HG03558 (cell line): ENCODE data around the gene BAIAP2L1.
"Not testable (repeated sequence)": the region's sequence is repeated elsewhere in the genome, so short reads cannot be mapped to it uniquely, and the experiment has no call there.

ENCODE experiments used
- ATAC-seq: cut with Tn5 transposase; IDR thresholded peaks from one replicate; pipeline ENCODE4 v1.9.1; 2021; ENCODE audit warnings: moderate number of reproducible peaks; ENCODE audit not compliant: unreplicated experiment; ENCODE audit errors: extremely low read depth

The BAIAP2L1 gene, protein sequence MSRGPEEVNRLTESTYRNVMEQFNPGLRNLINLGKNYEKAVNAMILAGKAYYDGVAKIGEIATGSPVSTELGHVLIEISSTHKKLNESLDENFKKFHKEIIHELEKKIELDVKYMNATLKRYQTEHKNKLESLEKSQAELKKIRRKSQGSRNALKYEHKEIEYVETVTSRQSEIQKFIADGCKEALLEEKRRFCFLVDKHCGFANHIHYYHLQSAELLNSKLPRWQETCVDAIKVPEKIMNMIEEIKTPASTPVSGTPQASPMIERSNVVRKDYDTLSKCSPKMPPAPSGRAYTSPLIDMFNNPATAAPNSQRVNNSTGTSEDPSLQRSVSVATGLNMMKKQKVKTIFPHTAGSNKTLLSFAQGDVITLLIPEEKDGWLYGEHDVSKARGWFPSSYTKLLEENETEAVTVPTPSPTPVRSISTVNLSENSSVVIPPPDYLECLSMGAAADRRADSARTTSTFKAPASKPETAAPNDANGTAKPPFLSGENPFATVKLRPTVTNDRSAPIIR

DNA sequence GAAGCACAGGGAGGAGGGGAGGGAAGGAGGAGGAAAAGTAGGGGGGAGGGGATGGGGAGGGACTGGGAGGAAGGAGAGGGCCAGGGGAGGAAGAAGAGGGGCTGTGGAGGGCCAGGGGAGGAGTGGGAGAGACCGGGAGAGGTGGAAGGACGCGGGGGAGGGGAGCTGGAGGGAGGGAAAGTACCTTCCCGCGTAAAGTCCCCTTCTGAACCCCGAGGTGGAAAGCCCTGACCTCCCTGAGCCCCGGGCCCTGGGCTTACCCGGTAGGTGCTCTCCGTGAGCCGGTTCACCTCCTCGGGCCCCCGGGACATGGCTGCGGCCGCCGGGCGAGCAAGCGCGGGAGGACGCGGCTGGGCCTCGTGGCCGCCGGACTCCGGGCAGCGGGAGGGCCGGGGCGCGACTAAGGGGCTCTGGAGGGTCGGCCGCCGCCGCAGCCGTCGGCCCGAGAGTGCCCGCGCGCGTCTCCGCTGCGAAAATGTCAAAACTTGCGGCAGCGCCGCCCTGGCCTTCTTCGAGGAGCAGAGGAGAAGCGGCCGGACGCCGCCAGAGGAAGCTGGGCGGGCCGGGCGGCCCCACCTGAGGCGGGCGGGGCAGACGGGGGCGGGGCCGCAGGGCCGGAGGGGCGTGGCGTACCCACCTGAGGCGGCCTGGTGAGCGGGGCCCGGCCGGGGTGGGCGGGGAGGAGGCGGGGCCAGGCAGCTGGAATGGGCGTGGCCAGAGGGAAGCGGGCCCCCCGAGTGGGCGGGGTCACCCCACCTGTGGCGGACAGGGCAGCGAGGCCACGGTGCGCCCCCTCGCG lies at the start of gene BAIAP2L1:
Gene BAIAP2L1, minus strand, starts transcription at position 549 of the 799 bp plus-strand sequence. Its CDS starts 238 bp downstream, at position 311.
- ATAC-seq: peak; percentile 48

DNA sequence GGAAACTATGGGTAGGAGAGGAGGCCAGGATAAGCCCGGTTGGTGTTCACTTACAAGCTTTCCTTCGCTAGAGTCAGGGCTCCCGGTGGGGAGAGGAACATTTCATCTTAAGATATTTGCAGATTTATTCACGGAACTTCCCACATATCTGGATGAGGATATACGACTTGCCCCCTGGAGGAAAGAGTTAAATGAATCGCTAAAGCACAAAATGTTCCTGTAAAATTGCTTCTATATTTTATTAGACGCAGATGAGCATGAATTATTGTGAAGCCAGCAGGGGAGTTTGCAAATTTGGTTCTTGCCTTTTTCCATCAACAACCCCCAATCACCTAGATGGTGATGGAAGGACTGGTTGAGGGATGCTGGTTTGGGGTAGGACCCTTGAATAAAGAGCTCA lies 47.9 kb upstream of the BAIAP2L1 start:
- no peak for ATAC-seq

DNA sequence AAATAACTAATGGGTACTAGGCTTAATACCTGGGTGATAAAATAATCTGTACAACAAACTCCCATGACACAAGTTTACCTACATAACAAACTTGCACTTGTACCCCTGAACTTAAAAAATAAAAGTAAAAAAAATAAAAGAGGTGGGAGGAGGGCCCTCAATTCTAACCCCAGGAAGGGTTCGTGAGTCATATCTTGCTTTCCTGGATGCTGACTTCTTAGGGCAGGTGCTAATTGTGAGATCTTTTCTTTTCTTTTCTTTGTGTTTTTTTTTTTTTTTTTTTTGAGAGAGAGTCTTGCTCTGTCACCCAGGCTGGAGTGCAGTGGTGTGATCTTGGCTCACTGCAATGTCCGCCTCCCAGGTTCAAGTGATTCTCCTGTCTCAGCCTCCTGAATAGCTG lies 40.1 kb upstream of the BAIAP2L1 start:
- not testable (repeated sequence) for ATAC-seq

DNA sequence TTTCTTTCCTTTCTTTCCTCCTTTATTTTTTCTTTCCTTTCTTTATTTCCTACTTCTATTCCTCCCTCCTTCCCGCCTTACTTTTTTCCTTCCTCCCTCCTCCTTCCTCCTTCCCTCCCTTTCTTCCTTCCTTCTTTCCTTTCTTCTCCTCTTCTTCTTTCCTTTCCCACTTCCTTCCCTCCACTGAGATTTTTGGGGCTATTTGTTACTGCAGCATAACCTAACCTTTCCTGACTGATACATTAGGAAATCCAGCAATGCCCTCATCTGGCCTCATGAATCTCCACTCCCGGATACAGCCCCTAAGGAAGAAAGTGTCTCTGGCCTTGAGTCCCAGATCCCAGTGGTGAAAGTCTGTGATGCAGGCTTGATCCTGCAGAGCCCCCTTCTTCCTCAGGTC lies 38.6 kb upstream of the BAIAP2L1 start:
- ATAC-seq: no peak

DNA sequence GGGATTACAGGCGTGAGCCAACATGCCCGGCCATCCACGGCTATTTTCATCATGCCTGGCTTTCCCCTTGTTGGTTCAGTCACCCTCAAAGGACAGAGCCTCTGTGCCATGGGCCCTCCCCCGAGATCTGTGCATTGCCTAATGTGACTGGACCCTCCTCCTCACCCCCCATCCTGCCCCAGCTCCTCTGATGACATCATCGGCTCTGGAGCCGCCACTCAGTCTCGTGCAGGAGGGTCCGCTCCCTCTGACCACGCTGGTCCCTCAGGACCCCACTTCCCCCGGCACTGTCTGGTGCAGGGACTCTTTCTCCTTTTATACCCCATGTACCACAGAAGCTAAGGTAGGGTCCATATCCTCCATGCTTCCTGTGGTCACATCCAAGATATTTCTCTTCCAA lies 33.2 kb upstream of the BAIAP2L1 start:
- no peak for ATAC-seq

DNA sequence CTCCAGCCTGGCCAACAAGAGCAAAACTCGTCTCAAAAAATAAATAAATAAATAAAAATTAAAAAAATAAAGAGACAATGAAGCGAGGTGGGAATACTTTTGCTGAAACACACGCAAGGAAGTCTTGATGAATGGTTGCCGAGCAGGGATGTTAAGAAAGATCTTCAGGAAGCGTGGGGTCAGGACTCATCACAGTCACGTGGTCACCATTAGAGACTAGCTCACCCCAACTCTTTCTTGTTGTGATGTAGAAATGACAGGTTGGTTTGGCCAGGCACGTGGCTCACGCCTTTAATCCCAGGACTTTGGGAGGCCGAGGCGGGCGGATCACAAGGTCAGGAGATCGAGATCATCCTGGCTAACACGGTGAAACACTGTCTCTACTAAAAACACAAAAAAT lies 28.9 kb upstream of the BAIAP2L1 start:
- ATAC-seq: no peak

DNA sequence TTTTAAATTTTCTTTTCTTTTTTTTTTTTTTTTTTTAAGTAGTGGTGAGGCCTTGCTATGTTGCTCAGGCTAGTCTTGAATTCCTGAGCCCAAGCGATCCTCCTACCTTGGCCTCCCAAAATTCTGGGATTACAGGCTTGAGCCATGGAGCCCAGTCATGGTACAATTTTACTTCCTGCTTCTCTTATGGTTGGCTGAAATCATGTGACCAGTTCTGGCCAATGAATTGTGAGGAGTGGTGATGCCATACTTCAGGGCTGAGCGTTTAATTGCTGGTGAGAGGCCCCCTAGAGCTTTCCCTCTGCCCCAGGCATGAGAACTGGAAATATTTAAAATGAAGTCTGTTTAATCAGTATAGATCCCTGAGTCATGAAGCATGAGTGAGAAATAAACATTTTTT lies 22.2 kb upstream of the BAIAP2L1 start:
- no peak for ATAC-seq

DNA sequence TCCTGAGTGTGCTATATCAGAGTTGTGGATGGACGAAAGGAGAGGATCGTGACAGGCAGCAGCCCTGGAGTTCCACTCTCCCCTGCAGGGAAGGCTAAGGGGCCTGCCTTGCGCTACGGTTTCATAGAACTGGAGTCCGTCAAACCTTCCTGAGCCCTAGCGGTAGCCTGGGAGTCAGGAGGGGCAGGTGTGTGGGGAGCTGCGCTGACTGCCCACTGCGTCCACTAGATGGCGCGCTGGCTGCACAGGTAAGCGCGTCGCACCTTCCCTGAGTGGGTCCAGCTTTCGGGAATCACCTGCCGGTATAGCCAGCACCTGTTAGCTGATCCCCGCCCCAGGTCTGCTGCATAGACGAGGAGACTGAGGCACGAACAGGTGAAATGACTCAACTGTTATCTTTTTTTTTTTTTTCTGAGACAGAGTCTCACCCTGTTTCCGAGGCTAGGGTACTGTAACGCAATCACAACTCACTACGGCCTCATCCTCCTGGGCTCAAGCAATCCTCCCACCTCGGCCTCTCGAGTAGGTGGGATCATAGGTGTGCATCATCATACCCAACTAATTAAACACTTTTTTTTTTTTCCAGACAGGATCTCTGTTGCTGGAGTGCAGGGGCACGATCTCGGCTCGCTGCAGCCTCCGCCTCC lies 20.2 kb upstream of the BAIAP2L1 start:
- ATAC-seq: peak; percentile 46

DNA sequence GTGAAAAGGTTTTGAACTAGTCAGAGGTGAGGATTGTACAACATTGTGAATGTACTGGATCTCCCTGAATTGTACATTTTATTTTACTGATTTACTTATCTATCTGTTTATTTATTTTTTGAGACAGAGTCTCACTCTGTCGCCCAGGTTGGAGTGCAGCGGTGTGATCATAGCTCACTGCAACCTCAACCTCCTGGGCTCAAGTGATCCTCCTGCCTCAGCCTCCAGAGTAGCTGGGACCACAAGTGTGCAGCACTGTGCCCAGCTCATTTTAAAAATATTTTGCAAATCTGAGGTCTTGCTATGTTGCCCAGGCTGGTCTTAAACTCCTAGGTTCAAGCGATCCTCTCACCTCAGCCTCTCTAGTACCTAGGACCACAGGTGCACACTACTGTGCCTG lies 19.1 kb upstream of the BAIAP2L1 start:
- not testable (repeated sequence) for ATAC-seq

DNA sequence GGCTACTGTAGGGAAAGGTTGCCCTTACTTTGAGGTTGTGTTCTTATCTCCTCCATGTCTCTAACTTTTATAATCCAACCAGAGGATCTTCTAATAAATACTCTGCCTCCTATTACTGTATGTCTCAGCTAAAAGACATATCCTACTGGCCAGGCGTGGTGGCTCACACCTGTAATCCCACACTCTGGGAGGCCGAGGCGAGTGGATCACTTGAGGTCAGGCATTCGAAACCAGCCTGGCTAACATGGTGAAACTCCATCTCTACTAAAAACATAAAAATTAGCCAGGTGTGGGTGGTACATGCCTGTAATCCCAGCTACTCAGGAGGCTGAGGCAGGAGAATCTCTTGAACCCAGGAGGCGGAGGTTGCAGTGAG lies 18.4 kb upstream of the BAIAP2L1 start:
- not testable (repeated sequence) for ATAC-seq

DNA sequence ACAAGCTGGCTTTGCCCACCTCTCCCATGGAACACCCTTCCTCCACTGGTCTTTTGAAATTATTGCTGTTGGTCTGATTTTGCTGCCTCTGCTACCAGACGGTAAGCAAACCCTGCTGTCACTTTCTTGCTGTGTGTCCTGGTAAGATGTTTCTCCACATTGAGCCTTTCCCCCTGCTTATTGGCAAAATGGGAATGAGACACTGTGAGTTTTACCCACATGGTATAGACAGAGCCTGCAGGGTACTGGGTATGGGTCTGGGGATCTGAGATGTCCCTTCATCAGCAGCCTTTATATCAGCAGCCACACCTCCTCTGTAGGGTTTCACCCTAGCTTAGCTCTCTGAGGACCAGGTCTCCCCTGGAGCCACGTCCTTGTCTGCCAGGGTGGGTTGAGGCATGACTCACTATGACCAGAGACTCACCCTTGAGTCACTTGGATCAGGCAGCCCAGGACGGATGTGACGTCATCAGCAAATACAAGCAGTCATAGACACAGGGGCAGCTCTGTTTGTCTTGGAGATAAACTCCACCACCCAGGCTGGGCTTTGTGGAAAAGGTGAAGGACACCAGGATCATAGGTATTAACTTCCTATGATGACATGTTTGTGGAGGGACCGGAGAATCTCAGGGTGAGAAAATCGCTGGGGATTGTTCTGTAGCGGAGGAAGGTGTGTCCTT lies 17.9 kb upstream of the BAIAP2L1 start:
- ATAC-seq: no peak

DNA sequence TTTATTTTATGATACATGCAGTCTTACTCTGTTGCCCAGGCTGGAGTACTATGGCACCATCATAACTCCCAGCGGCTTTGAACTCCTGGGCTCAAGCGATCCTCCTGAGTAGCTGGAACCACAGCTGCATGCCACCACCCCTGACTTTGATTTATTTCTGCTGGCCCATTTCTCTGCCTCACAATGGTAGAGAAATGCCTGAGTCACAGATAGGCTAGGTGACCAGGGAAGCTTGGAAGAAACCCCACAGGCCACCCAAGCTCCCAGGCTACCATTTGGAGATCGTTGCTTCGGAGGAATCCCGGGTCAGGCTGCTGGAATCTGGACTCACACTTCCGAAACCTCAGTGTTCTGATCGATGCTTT lies 17.4 kb upstream of the BAIAP2L1 start:
- no peak for ATAC-seq

DNA sequence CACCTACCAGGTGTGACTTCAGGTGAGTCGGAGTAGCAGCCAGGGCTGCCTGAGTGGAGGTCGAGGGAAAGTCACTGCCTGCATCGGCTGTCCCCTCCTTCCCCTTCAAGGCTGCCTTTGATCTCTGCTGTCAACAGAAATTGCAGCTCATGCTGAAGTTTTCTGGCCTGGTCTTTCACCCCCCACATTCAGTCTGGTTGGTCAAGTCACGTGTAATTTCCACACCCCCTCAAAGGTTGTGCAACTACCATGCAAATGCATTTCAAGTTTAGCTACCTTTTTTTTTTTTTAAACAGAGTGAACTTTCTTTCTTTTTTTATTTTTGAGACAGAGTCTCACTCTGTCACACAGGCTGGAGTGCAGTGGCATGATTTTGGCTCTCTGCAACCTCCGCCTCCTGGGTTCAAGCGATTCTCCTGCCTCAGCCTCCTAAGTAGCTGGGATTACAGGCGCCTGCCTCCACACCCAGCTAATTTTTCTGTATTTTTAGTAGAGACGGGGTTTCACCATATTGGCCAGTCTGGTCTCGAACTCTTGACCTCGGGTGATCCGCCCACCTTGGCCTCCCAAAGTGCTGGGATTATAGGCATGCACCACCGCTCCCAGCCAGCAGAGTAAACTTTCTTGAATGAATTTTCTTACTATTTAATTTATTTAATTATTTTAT lies 16.8 kb upstream of the BAIAP2L1 start:
- not testable (repeated sequence) for ATAC-seq

DNA sequence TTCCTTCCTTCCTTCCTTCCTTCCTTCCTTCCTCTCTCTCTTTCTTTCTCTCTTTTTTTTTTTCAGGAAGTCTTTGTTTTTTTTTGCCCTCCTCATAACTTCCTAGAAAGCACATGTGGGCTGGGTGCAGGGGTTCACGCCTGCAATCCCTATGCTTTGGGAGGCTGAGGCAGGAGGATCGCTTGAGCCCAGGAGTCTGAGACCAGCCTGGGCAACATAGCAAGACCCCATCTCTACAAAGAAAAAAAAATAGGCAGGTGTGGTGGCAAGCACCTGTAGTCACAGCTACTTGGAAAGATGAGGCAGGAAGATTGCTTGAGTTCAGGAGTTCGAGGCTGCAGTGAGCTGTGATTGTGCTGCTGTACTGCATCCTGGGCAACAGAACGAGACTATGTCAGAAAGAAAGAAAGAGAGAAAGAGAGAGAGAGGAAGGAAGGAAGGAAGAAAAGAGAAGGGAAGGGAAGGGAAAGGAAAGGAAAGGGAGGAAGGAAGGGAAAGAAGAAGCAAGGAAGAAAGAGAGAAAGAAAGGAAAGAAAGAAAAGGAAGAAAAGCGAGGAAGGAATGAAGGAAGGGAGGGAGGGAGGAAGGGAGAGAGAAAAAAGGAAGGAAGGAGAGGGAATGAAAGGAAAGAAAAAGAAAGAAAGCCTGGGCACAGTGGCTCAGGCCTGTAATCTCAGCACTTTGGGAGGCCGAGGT lies 13.5 kb upstream of the BAIAP2L1 start:
- ATAC-seq: no peak

DNA sequence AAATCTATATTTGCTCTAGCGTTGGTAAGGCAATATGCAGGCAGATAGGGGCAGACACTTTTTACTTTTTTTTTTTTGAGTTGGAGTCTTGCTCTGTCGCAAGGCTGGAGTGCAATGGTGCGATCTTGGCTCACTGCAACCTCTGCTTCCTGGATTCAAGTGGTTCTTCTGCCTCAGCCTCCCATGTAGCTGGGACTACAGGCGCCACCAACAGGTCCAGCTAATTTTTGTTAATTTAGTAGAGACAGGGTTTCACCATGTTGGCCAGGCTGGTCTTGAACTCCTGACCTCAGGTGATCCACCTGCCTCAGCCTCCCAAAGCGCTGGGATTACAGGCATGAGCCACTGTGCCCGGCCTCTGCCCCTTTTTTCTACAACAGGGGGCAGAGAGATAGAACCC lies 12.8 kb upstream of the BAIAP2L1 start:
- not testable (repeated sequence) for ATAC-seq

DNA sequence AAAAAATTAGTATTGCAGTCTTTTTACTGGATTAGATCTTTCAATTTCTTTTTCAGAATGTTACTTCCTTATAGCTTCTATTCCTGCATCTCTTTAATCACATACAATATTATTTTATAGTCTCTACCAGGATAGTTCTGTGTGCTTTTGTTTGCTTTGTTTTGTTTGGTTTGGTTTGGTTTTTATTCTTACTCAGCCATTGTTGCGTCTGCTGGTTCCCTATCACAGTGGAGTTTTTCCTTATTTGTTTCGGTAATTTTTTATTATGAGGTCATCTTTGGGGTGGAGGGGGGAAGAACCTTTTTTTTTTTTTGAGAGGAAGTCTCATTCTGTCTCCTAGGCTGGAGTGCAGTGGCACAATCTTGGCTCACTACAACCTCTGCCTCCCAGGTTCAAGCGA lies 9.0 kb upstream of the BAIAP2L1 start:
- no peak for ATAC-seq

DNA sequence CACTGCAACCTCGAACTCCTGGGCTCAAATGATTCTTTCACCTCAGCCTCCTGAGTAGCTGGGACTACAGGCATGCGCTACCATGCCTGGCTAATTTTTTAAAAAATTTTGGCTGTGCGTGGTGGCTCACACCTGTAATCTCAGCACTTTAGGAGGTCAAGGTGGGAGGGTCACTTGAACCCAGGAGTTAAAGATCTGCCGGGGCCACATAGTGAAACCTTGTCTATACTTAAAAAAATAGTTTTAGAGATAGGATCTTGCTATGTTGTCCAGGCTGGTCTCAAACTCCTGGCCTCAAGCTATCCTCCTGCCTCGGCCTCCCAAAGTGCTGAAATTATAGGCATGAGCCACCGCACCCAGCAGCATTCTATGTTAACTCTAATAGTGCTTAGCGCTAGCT lies 7.3 kb upstream of the BAIAP2L1 start:
- ATAC-seq: not testable (repeated sequence)

DNA sequence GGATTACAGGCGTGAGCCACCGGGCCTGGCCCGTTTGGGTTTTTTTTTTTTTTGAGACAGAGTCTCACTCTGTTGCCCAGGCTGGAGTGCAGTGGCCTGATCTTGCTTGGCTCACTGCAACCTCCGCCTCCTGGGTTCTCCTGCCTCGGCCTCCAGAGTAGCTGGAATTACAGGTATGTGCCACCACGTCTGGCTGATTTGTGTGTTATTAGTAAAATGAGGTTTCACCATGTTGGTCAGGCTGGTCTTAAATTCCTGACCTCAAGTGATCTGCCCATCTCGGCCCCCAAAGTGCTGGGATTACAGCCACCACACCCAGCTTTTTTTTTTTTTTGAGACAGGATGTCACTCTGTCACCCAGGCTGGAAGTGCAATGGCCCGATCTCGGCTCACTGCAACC lies 5.9 kb upstream of the BAIAP2L1 start:
- ATAC-seq: no peak

DNA sequence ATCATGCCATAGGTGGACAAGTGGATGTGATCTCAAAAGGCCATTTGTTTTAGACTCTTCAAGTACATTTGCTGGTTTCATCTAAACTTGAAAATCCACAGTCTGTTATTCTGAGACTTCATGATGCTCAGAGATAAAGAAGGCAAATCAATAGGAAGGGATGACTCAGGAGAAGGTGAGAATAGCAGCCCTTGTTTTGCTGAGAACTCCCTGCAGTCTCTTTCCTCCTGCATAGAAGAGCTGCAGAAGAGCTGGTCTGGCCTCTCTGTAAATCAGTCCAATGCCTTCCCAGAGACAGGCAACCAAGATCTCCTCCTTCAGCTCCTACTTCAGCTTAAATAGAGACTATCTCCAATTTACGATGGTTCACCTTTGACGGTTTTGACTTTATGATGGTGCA lies 4.0 kb upstream of the BAIAP2L1 start:
- ATAC-seq: no peak
